ENCODE measurements around the gene AFF1.

DNA sequence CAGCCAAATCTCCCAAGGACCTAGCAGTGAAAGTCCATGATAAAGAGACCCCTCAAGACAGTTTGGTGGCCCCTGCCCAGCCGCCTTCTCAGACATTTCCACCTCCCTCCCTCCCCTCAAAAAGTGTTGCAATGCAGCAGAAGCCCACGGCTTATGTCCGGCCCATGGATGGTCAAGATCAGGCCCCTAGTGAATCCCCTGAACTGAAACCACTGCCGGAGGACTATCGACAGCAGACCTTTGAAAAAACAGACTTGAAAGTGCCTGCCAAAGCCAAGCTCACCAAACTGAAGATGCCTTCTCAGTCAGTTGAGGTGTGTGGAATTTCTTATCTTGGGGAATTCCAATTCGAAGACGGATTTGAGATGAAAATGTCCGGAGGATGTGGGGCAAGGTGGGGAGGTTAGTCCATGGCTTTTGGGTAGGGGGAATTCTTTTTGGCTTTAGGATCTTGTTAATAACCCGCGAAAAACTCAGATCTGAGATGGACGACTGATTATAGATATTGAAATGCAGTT, 112.5 kb downstream of the AFF1 start:
- TF ChIP-seq, protein P1, sequence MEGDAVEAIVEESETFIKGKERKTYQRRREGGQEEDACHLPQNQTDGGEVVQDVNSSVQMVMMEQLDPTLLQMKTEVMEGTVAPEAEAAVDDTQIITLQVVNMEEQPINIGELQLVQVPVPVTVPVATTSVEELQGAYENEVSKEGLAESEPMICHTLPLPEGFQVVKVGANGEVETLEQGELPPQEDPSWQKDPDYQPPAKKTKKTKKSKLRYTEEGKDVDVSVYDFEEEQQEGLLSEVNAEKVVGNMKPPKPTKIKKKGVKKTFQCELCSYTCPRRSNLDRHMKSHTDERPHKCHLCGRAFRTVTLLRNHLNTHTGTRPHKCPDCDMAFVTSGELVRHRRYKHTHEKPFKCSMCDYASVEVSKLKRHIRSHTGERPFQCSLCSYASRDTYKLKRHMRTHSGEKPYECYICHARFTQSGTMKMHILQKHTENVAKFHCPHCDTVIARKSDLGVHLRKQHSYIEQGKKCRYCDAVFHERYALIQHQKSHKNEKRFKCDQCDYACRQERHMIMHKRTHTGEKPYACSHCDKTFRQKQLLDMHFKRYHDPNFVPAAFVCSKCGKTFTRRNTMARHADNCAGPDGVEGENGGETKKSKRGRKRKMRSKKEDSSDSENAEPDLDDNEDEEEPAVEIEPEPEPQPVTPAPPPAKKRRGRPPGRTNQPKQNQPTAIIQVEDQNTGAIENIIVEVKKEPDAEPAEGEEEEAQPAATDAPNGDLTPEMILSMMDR (conservative IDR thresholded peaks at IDR 0.05; ENCODE audit: low read length), result no peak
- TF ChIP-seq EZH2phosphoT487 (IDR thresholded peaks at IDR 0.05; ENCODE audit: borderline replicate concordance, low read depth, low read length), result no peak
